GM11168 (cell line): ENCODE results near the gene PCID2.

Experiments
- in situ Hi-C: fragments of 300-500 bp; cut with MboI; formaldehyde crosslinking; loops from one replicate; pipeline ENCODE4 v1.12.0; 2022; ENCODE audit warnings: low sequenced_read_pairs; ENCODE audit not compliant: unreplicated experiment

Gene PCID2

DNA sequence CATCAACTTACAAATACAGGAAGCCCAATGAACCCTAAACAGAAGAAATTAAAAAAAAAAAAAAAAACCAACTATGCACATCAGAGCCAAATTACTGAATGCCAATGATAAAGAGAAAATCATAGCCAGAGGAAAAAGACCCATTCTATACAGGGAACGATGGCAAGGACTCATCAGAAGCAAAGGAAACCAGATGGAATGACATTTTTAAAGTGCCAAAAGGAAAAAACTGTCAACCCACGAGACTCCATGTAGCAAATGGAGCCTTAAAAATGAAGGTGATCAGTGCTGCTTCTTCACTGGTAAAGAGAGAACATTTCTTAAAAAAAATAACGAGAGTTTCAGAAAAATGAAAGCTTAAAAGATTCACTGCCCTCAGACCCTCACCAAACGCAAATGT is 18.3 kb downstream of the PCID2 start:
- in situ Hi-C loops, result no loop called here

DNA sequence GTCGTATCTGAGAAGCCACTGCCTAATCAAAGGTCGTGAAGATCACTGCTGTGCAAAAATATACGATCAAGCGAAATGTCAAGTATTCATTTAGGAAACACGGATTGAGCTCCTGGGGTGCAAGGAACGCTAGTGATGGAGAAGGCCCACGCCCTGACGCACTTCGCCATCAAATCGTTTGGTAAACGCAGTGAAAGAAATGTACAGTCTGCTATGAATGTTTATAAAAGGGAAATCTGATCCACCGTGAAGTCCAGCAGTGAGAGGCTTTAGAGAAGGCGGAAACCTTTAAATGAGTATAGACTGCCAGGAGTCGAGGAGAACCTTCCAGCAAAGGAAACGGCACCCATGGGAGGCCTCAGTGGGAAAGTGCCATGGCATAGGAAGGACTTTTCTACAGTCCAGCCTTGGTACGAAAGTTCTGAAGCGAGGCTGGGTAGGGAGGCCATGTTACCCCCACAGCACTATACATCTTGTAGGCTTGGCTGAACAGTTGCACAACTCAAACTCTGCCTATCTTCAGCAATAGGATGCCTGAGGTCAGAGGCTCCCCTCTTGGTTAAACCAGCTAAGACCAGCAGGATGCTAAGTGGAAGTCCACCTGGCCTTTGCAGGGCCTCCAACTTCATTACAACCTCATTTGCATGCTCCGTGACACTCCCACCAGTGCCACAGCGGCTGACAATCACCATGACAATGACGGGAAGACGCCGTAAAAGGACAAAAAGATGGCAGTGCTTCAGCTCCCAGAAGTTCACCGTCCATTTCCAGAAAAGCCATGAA is 20.4 kb downstream of the PCID2 start:
- in situ Hi-C loops, result no loop called here

DNA sequence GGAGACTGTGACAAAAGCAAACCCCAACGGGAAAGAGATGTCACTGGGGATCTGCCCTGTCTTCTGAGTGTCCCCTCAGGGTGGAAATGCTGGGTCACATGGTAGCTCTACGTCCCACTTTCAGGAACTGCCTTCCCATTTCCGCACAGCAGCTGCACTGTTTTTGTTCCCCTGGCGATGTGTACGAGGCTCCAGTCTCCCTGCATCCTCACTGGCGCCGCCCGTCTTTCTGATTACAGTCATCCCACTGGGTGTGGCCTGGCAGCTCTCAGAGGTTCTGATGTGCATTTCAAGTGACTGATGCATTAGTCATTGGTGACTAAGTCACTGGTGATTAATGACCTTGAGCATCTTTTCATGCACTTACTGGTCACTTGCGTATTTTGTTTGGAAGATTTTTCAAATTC is 21.2 kb downstream of the PCID2 start:
- in situ Hi-C loops, result no loop called here

DNA sequence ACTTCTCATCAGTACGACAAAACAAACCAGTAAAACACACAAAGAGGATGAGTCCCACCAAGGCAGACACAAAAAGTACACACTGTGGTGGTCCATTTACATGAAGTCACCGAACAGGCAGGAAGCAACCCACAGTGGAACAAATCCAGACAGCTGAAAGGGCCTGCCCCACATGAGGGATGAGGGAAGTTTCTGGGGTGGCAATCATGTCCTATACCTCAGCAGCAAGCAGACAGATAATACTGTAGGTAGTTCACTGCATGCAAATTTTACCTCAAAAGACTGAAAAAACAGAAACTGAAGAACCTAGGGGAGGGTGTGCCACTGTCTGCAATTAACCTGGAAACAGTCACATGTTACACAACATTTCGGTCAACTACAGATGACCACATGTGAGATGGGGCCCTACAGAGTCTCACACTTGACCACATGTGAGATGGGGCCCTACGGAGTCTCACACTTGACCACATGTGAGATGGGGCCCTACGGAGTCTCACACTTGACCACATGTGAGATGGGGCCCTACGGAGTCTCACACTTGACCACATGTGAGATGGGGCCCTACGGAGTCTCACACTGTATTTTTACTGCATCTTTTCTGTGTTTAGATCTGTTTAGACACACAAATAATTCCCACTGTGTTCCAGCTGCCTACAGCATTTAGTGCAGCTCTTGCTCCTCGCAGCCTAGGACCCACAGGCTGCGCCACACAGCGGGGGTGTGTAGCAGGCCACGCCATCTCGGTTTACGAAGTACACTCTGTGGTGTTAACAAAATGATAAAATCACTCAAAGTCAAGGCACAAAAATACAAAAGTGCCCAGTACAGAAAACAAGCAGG is 22.2 kb downstream of the PCID2 start:
- in situ Hi-C loops, result no loop called here

DNA sequence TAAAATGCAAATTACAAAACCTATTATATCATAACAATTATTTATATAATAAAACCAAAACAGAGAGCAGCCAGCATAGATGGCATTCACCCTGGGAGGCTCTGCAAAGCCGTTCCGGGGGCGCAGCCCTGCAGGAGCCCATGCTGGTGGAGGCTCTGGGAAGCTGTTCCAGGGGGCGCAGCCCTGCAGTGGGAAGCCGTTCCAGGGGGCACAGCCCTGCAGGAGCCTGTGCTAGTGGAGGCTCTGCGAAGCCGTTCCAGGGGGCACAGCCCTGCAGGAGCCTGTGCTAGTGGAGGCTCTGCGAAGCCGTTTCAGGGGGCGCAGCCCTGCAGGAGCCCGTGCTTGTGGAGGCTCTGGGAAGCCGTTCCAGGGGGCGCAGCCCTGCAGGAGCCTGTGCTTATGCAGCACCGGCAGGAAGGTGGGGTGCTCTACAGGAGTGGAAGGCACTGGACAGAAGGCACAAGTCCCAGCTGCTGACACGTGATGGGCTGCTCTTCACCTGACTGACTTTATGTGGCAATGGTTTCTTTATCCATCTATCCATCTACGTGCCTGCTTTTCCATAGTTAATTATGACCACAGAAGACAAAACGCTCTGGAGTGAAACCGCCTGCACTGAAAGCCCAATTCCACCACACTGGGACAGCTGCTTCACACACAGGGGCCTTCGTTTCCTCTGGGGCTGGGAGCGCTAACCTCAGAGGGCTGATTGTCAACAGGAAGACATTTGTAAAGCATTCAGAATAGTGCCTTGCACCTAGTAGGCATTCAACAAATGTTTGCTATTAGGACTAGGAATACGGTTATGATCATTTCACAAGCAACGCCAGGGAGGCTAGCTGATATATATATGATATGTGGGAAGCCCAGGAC is 23.7 kb downstream of the PCID2 start:
- in situ Hi-C loops, result no loop called here

DNA sequence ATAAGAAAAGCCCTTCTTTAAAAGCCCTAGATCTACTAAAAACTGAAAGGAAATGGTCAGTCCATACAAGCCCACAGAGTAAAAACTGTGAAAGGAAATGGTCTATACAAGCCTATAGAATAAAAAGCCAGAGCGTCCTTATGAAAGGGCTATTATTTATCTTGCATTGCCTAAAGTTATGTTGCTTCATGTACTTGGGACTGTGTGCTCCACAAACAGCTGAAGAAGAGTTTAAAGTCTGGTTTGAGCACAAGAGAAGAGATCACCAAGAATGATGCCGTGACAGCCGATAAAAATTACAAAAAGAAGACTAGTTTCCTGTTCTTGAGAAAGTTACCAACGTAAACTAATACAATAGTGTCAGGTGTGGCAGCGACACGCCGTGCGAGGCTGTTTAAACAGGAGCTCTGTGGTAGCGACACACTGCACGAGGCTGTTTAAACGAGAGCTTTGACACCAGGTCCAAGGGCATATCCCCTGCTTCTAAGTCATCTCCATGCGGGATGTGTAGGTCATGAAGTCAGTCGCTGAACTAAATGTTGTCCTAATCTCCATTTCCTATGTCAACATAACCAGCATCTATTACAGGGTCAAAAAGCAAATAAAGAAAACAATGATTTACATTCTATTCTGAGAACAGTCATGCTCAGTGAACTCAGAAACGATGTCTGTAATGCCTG is 24.9 kb downstream of the PCID2 start:
- in situ Hi-C loops, result no loop called here

DNA sequence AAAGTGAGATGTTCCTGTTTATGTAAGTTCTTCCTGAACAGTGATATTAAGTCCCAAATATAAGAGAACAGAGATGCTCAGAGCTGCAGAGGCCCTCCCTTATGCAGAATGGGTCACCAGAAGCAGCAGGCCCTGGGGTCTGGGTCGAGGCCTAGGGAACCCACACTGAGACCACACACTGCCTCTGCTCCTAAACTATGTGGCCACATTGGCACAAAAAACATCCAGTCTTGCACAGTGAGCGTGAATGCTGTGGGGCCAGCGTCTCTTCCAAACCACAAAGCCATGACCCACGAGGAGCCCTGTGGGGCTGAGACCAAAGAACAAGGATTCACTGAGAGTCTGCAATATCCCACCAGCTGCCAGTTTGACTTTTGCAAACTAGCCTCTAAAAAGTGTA is 26.4 kb downstream of the PCID2 start:
- in situ Hi-C loops, result no loop called here

DNA sequence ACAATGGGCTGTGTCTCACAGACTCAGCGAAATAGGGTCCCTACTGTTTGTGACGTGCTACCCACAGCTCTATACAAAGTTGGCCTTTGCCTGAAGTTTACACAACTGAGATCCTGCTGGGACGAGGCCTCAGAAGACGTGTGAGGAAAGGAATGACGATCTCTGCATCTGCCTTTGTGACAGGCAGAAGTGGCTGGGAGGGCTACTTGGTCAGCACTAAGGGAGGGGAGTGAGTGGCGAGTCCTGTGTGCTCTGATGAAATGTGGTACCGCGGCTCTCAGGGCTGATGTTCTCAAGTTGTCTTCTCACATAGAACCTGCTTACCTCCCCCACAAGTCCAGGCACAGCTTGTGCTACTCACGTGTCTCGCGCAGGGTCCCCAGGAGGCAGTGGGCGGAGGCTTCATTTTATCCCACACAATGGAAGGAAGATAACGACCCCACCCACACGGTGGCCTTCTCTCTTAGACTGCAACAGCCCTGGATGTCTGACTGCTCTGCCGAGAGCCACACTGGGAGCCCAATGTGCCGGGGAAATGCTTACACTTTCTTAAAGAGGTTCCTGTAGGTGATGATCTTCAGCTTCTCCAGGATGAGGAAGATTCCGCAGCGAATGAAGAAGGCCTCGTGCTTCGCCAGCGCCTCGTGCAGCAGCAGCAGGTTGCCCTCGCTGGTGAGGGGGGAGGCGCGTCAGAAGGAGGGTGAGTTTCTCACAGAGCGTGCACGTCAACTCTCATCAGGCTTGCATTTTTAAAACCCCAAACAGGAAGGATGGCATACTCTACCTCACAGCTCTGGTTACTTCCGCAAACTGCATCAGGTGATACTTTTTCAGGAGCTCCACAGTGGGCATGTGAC is 28.9 kb downstream of the PCID2 start:
- in situ Hi-C loops, result no loop called here

DNA sequence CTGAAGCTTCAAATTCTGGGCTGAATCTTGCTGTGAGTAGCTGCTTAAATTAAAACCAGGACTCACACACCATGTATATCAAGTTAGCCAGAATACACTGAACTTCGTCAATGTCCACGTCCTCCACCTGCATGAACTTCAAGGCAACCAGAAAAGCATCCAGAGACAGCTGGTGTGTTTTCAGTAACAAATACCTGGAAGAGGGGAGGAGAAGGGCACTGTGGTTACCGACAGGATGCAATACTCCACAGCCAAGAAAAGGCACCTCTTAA is 29.6 kb downstream of the PCID2 start:
- in situ Hi-C loops, result no loop called here

DNA sequence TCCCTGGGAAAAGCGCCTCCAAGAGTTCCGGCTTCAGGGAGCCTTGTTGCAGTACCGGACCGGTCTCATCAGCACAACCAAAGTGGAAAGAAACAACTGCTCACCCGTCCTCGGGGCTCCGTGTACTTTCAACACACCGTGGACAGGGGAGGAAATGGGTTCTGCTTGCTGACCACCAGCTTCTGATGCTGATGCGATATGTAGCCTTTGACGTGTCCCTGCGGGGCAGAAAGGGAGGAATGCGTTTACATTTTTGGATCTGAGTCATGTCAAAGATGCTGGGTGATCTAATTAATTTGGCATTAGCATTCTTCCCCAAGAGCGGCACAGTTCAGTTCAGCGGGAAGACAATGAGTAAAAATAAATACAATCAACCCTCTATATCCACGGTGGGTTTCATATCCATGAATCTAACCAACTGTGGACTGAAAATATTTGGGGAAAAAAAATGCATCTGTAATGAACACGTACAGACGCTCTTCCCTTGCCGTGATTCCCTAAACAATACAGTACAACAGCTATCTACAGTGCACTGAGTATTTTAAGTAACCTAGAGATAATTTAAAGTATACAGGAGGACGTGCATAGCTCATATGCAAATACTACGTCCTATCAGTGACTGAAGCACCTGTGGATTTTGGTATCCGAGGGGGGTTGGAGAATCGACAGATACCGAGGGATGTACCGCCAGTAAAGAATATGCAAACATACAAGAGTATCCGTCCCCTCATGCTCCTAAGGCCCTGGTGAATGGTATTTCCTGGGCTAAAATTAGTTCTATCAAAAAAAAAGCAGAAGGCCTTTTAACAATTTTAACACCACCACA is 30.2 kb downstream of the PCID2 start:
- in situ Hi-C loops, result no loop called here

DNA sequence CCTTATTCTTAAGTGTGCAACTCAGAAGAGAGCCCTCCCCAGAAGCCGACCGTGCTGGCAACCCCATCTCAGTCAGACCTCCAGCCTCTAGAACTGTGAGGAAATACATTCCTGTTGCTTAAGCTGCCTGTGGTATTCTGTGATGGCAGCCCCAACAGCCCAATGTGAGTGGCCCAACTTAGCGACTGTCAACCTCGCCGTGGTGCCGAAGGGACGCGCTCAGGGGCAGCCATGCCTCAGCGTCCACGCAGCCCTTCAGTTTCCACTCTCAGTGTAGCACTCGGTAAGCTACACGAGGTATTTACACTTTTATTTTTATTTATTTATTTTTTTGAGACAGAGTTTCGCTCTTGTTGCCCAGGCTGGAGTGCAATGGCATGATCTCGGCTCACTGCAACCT is 31.6 kb downstream of the PCID2 start:
- in situ Hi-C loops, result no loop called here

DNA sequence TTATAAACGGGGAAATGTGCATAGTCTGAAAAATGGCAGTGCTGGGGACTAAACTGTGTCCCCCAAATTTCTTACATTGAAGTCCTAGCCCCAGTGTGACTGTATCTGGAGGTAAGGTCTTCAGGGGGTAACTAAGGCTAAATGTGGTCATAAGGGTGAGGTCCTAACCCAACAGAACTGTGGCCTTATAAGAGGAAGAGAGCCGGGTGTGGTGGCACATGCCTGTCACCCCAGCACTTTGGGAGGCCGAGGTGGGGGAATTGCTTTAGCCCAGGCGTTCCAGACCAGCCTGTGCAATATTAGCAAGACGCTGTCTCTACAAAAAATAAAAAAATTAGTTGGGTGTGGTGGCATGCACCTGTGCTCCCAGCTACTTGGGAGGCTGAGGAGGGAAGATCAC is 32.2 kb downstream of the PCID2 start:
- in situ Hi-C loops, result no loop called here

DNA sequence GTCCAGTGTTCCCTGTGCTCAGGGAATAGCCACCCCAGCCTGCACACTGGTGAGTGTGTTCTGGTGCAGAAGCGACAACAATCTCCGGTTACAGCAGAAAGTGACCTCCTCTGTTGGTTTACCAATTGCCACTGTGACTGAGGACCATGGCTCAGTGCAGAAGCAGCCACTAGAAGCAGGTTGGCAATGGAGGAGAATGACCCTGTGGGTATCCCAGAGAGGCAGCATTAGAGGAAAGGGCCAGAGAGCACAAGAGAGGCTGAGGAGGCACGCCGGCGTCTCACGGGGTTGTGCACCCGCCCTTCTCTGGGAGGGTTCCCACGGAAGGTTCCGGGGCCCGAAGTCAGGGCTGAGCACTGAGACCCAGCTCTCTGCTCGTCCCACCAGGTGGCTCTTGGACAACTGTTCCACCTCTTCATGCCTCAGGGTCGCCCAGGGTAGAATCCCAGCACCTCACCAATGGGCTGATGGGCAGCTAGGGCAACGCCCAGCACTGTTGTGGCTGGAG is 36.0 kb downstream of the PCID2 start:
- in situ Hi-C loops, result no loop called here

DNA sequence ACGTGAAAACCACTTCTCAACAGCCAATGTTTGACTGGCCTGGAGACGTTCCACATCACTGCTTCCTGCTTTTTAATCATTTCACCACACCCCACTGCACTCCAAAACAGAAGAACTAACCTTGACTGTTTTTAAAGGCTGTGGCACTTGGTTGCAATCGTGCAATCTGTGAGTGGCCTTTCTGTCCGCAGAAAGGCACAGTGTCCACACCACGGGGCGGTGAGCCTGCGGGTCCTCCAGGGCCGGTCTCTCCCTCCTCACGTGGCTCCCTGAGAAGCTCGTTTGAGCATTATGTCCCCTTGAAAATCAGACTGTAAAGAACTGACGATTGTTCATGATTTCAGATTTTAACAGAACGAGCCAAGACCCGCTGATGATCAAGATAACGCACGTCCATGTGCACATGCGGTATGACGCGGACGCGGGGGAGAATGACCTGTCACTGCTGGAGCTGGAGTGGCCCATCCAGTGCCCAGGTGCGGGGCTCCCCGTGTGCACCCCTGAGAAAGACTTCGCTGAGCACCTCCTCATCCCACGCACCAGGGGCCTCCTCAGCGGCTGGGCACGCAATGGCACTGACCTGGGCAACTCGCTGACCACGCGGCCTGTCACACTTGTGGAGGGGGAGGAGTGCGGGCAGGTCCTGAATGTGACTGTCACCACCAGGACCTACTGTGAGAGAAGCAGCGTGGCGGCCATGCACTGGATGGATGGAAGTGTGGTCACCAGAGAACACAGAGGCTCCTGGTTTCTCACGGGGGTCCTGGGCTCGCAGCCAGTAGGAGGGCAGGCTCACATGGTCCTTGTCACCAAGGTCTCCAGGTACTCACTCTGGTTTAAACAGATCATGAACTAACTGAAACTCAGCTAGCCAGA is 37.0 kb downstream of the PCID2 start:
- in situ Hi-C loops, result no loop called here

DNA sequence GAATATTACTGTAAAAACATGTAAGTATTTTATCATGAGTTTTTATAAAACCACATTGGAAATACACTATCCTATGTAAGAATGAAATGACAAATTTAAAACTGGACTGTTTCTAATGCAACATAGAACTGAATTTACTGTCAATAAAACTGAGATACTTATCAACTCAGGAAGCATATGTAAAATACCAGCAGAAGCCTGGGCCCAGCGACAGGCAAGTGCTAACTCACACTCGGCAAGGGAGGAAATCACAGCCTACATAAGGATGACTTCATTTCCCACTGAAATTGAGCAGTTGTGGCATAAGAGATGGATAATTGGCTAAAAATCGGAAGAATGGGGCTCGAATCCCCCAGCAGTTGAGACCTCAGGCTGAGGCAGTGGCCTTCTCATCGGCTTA is 38.0 kb downstream of the PCID2 start:
- in situ Hi-C loops, result no loop called here

DNA sequence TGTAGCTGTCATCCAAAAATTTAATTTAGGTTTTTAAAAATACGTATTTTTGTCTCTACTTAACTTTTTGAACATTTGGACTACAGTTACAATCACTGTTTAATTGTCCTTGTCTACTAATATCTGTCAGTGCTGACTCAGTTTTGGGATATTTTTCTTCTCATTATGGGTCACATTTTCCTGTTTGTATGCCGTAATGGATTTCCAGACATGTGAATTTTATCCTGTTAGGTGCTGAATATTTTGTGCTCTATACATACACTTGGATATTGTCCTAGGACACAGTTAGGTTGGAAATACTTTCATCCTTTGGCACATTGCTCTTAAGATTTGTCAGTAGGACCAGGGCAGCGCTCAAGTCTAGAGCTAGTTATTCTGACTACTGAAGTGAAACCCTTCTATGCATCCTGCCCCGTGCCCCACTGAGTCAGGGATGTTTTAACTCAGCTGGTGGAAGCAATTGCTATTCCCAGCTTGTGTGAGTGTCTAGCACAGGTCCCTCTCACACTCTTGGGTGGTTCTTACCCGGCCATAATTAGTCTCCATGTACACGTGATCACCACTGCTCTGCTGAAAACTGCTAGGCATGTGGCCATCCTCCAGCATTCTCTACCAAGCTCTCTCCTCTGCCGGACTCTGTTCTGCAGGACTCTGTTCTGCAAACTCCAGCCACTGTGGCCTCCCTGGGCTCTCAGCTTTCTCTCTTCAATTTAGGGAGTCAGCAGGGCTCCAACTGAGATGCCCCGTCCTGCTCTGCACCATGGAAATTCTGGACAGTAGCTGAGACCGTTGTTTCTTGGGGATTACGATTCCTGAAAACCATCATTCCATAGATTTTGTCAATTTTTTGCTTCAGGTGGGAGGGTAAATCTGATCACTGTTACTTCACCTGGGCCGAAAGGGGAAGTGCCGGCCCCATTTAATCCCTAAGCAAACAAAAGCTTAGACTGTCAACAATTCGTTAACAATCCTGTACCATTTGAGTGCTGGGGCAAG is 38.9 kb downstream of the PCID2 start:
- in situ Hi-C loops, result no loop called here
